Measurements from ENCODE around the gene METAP1. TPM values are rescaled to one million over a fixed set of nuclear protein-coding genes. Genes with fewer than 3 reads are reported as not detected.
A peak's percentile ranks its signal among the peaks of the same experiment; 100 is the strongest.
"Not testable (repeated sequence)": the region's sequence is repeated elsewhere in the genome, so short reads cannot be mapped to it uniquely, and the experiment has no call there.

Gene METAP1
- total RNA-seq, 1 donor from 2014 or later: 43.1 TPM

- no peak for TF ChIP-seq CTCF (conservative IDR thresholded peaks at IDR 0.05)
- H3K27ac Mint-ChIP-seq: no peak overlapping the region
- peaks cover 19% of the 10 kb centered on the region for H3K4me1 Mint-ChIP-seq (ENCODE audit: unreplicated experiment)
- no peaks in the 10 kb centered on the region for H3K9me3 Mint-ChIP-seq
- H3K4me3 Mint-ChIP-seq: no peak overlapping the region
- H3K27me3 Mint-ChIP-seq: no peaks in the 10 kb centered on the region
- DNase-seq (ENCODE audit: extremely low spot score, unreplicated experiment): no peak
- peaks cover 46% of the 10 kb centered on the region for H3K36me3 Mint-ChIP-seq
These were observed 64.0 kb downstream of the METAP1 start for GRCh38 chr4:99059550-99059949.

DNA sequence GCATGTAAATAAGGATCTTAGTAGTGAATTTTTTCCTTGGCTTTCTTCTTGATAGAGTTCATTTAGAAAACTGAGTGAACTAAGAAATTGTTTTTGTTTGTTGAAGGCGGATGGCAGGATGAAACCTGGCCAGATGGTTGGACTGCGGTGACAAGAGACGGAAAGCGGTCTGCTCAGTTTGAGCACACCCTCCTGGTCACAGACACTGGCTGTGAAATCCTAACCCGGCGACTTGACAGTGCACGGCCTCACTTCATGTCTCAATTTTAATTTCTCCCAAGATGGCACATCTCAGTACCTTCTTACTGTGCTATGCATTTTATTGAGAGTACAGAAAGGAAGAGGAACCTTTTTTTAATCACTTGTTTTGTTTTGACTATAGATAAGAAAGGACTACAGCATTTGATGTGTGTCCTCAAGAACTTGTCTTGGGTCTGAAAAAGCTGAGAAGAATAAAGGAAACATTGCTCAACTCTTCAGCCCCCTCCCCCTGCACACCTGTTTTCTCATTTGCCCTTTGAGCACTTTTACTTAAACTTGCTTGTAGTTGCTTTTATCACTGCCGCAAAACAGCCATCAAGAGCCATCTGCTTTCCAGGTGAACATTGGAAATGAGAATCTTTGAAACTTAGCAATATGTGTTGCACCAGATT, 65.7 kb downstream of the METAP1 start:
- H3K36me3 Mint-ChIP-seq: peaks cover 51% of the 10 kb centered on the region
- H3K27ac Mint-ChIP-seq: peak overlapping the region; percentile 32
- no peaks in the 10 kb centered on the region for H3K9me3 Mint-ChIP-seq
- H3K27me3 Mint-ChIP-seq: no peaks in the 10 kb centered on the region
- peaks cover 11% of the 10 kb centered on the region for H3K4me1 Mint-ChIP-seq (ENCODE audit: unreplicated experiment)
- no peak for TF ChIP-seq CTCF (conservative IDR thresholded peaks at IDR 0.05)
- no peak for DNase-seq (ENCODE audit: extremely low spot score, unreplicated experiment)
- H3K4me3 Mint-ChIP-seq: no peak overlapping the region

DNA sequence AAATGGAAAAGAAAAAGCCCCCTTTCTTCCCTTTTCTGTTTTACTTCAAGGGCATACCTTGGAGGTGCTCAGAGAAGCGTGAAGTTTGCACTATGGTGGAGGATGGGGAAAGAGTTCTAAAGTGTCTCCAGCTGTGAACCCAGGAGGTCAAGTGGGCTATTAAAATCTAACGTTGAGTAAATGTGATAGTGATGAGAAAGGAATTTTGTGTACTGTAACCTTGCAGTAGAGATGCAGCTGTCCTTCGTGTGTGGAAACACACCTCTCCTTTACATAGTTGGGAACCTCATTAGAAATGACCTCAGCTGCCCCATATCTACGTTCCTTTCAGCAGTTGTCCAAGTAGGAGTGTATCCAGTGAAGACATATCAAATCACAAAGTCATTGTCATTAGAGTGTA, 66.6 kb downstream of the METAP1 start:
- Mint-ChIP-seq H3K4me3 (no peak overlapping the region), H3K36me3 (peaks cover 50% of the 10 kb centered on the region), H3K27ac (no peak overlapping the region), H3K4me1 (ENCODE audit: unreplicated experiment) (peaks cover 10% of the 10 kb centered on the region), H3K27me3 (no peaks in the 10 kb centered on the region), H3K9me3 (no peaks in the 10 kb centered on the region)
- TF ChIP-seq CTCF (conservative IDR thresholded peaks at IDR 0.05): no peak
- no peak for DNase-seq (ENCODE audit: extremely low spot score, unreplicated experiment)

DNA sequence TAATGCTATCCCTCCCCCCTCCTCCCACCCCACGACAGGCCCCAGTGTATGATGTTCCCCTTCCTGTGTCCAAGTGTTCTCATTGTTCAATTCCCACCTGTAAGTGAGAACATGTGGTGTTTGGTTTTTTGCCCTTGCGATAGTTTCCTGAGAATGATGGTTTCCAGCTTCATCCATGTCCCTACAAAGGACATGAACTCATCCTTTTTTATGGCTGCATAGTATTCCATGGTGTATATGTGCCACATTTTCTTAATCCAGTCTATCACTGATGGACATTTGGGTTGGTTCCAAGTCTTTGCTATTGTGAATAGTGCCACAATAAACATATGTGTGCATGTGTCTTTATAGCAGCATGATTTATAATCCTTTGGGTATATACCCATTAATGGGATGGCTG, 70.0 kb downstream of the METAP1 start:
- H3K9me3 Mint-ChIP-seq; H3K4me3 Mint-ChIP-seq; H3K4me1 Mint-ChIP-seq (ENCODE audit: unreplicated experiment); H3K27me3 Mint-ChIP-seq; DNase-seq (ENCODE audit: extremely low spot score, unreplicated experiment); H3K27ac Mint-ChIP-seq: not testable (repeated sequence)
- H3K36me3 Mint-ChIP-seq: peaks cover 36% of the 10 kb centered on the region

- Mint-ChIP-seq H3K9me3 (no peaks in the 10 kb centered on the region), H3K4me1 (ENCODE audit: unreplicated experiment) (no peaks in the 10 kb centered on the region), H3K27me3 (no peaks in the 10 kb centered on the region), H3K4me3 (no peak overlapping the region), H3K27ac (no peak overlapping the region), H3K36me3 (peaks cover 36% of the 10 kb centered on the region)
- no peak for TF ChIP-seq CTCF (conservative IDR thresholded peaks at IDR 0.05)
- no peak for DNase-seq (ENCODE audit: extremely low spot score, unreplicated experiment)
These were observed 72.1 kb downstream of the METAP1 start for GRCh38 chr4:99067617-99068016.

DNA sequence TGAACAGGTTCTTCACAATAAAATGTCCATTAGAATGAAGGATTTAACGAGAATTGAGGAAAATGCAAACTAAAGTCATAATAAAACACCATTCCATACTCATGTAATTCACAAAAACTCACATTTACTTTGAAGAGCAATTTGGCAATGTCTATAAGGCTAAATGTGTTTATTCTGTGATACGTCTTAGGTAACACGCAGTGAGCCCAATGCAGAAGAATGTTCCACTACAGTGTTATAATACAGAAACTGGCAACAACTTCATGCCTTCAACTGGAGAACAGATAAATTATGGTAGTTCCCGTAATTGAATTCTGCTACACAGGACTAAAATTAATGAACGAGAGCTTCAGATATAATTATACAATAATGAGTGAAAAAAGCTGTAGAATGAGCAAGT, 75.6 kb downstream of the METAP1 start:
- Mint-ChIP-seq H3K27ac (no peak overlapping the region), H3K36me3 (peaks cover 35% of the 10 kb centered on the region), H3K27me3 (no peaks in the 10 kb centered on the region), H3K4me3 (no peak overlapping the region), H3K4me1 (ENCODE audit: unreplicated experiment) (no peaks in the 10 kb centered on the region), H3K9me3 (no peaks in the 10 kb centered on the region)
- TF ChIP-seq CTCF (conservative IDR thresholded peaks at IDR 0.05): no peak
- no peak for DNase-seq (ENCODE audit: extremely low spot score, unreplicated experiment)

Data from type B pancreatic cell (in vitro differentiated cells).